MCF 10A (cell line): Measurements from ENCODE around the gene GCLM. TPM values are rescaled to one million over a fixed set of nuclear protein-coding genes. Genes with fewer than 3 reads are reported as not detected.

Experiments used
- BruUV-seq: library from RNA; stranded (reverse); fragments of 400-500 nt; replicated peaks from 2 replicates; lab custom pipeline; 2021; lab: Mats Ljungman, UMichigan
- CTCF ChIA-PET: fragments of 300-600 bp; sonication (Branson Sonifier 250); formaldehyde crosslinking; extraction: SDS; loops from one replicate; lab custom pipeline; 2021; ENCODE audit warnings: antibody characterized with exemption, inconsistent platforms; lab: Yijun Ruan, JAX
- POLR2A ChIA-PET: fragments of 300-600, 350-650 bp; sonication (Branson Sonifier 250); formaldehyde crosslinking; extraction: SDS; loops from one replicate; lab custom pipeline; 2020; ENCODE audit warnings: antibody characterized with exemption, inconsistent platforms; lab: Yijun Ruan, JAX
- DNase-seq: peaks from one replicate; pipeline ENCODE4 v3.0.0-alpha.2; 2018; ENCODE audit not compliant: unreplicated experiment
- H3K27ac Mint-ChIP-seq: one replicate; pipeline ENCODE4 v1.8.0; 2022; ENCODE audit warnings: mild to moderate bottlenecking, low read depth, mixed read lengths; ENCODE audit not compliant: unreplicated experiment
- H3K27me3 Mint-ChIP-seq: one replicate; pipeline ENCODE4 v1.8.0; 2022; ENCODE audit warnings: mixed read lengths; ENCODE audit not compliant: insufficient read depth, unreplicated experiment
- H3K36me3 Mint-ChIP-seq: one replicate; pipeline ENCODE4 v1.8.0; 2022; ENCODE audit warnings: mild to moderate bottlenecking, moderate library complexity, mixed read lengths; ENCODE audit not compliant: insufficient read depth, unreplicated experiment
- H3K4me1 Mint-ChIP-seq: one replicate; pipeline ENCODE4 v1.8.0; 2022; ENCODE audit warnings: mixed read lengths; ENCODE audit not compliant: insufficient read depth, unreplicated experiment
- H3K4me3 Mint-ChIP-seq: one replicate; pipeline ENCODE4 v1.8.0; 2022; ENCODE audit warnings: mild to moderate bottlenecking, moderate library complexity, mixed read lengths; ENCODE audit not compliant: unreplicated experiment
- H3K9me3 Mint-ChIP-seq: one replicate; pipeline ENCODE4 v1.8.0; 2022; ENCODE audit warnings: mixed read lengths; ENCODE audit not compliant: unreplicated experiment
- intact Hi-C: fragments of 100-400 bp; cut with micrococcal nuclease; formaldehyde crosslinking; loops from 2 replicates; pipeline ENCODE4 v1.14.1; 2022
- total RNA-seq: library from RNA; stranded (reverse); gene quantifications from 2 replicates; pipeline ENCODE4 v1.2.3, GENCODE V29; 2022
- TF ChIP-seq, protein P1 (sequence below): fragments of 200-600 bp; IDR thresholded peaks from one replicate; pipeline ENCODE4 v1.8.0; 2022; ENCODE audit warnings: antibody characterized with exemption, mild to moderate bottlenecking; ENCODE audit not compliant: unreplicated experiment

The GCLM gene
- total RNA-seq, 1 experiment from 2014 or later, result 21.3 TPM

DNA sequence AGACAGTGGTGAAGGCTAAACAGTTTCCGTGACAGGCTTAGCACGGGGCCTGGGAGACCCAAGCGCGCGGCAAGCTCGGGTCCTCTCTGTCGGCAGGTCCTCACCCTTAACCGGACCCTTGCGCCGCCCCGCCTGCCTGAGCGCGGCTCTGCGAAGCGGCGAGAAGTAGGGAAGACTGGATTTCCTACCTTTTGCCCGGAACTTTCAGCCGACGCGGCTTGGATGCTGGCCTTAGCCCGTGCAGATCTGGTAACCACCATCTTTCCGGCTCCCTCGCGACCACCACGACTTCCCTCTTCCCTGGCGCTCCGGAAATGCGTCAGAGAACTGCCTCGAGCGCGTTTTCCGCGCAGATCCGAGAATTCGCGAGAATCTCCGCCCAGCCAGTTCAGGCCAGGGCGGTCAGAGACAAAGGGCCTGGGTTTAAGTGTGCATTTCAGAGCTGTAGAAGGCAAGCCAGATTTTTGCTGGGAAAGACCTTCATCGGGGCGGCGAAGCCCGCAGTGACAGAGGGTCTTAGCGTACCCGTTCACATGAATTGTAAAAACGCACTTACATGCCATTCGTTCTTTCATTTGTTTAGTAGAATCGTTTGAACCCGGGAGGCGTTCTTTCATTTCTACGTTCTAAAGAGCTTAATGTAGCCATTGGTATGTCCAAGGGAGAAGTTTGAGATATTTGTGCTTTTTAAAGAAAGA lies 30.2 kb downstream of the GCLM start, which contains the start of gene DNTTIP2:
Gene DNTTIP2 (minus strand): TSS at position 318 of the 698 bp plus-strand sequence. CDS start 58 bp downstream, at position 260.
- CTCF ChIA-PET, result interaction anchor here (0.6 to 1.1 kb wide), 6 partner anchors 8 to 1031 kb away, joined by 3 read pairs; partner anchors contain the start of gene GCLM
- H3K4me1 Mint-ChIP-seq, result peaks cover 27% of the 10 kb centered on the region
- intact Hi-C loops, result no loop called here
- BruUV-seq, result no TSS peak
- TF ChIP-seq, protein P1, sequence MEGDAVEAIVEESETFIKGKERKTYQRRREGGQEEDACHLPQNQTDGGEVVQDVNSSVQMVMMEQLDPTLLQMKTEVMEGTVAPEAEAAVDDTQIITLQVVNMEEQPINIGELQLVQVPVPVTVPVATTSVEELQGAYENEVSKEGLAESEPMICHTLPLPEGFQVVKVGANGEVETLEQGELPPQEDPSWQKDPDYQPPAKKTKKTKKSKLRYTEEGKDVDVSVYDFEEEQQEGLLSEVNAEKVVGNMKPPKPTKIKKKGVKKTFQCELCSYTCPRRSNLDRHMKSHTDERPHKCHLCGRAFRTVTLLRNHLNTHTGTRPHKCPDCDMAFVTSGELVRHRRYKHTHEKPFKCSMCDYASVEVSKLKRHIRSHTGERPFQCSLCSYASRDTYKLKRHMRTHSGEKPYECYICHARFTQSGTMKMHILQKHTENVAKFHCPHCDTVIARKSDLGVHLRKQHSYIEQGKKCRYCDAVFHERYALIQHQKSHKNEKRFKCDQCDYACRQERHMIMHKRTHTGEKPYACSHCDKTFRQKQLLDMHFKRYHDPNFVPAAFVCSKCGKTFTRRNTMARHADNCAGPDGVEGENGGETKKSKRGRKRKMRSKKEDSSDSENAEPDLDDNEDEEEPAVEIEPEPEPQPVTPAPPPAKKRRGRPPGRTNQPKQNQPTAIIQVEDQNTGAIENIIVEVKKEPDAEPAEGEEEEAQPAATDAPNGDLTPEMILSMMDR, result no peak
- peak within 1 kb of the TSS; percentile 99 for H3K27ac Mint-ChIP-seq
- POLR2A ChIA-PET, result interaction anchor here (0.5 to 3.4 kb wide), 56 partner anchors 9 to 1357 kb away, joined by 3 to 30 read pairs (median 4); partner anchors contain the start of genes BCAR3, FNBP1L, GCLM and MTF2
- peak within 1 kb of the TSS; percentile 96 for H3K4me3 Mint-ChIP-seq
- peaks cover 54% of the 10 kb centered on the region for H3K36me3 Mint-ChIP-seq
- no peaks in the 10 kb centered on the region for H3K9me3 Mint-ChIP-seq
- DNase-seq, result peak; percentile 91
- no peaks in the 10 kb centered on the region for H3K27me3 Mint-ChIP-seq

DNA sequence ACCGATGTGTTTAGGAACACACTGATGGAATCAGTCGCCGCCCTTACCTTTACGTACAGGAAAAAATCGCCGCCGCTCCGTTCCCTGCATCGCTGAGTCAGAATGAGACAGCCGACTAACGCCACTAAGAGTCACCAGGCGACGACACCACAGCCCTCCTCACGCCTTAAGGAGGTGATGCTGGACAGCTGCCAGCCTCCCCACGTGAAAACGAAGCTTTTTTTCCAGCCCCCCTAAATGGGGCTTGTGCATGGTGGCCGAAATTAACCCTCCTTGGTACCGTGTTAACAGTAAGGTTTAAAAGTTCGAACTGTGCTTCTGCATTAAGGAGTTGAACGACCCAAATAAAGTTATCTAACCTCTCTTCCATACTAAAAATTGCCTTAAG lies 30.7 kb downstream of the GCLM start:
- CTCF ChIA-PET, result interaction anchor here (0.6 kb wide), 1 partner anchor 451 kb away, joined by 3 read pairs; no protein-coding TSS in a partner anchor
- peaks cover 60% of the 10 kb centered on the region for H3K36me3 Mint-ChIP-seq

DNA sequence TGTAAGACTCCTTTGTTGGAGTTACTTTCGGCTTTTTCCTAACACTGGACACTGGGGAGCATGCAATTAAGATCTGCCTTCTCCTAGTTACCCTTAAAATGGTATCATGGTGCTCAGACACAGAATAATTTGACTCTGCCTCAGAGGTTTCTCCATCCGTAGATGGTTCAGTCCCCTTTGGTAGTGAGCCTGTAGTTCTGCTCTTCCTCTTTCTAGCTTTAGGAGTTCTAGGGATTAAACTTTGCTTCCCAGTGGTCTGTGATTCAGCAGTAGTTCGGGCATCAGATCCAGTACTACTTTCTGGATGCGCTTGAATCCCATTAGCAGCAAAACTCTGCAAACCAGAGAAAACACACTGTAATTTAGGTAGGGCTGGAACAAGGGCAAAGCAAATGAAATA lies 31.7 kb downstream of the GCLM start:
- POLR2A ChIA-PET, result interaction anchor here (0.6 to 3.4 kb wide), 9 partner anchors 11 to 419 kb away, joined by 3 to 30 read pairs (median 3); partner anchors contain the start of gene GCLM
- CTCF ChIA-PET, result interaction anchor here (0.6 kb wide), 1 partner anchor 547 kb away, joined by 3 read pairs; no protein-coding TSS in a partner anchor
- Mint-ChIP-seq H3K4me1 (peaks cover 27% of the 10 kb centered on the region), H3K36me3 (peaks cover 64% of the 10 kb centered on the region), H3K9me3 (no peaks in the 10 kb centered on the region), H3K4me3 (peak overlapping the region; percentile 96), H3K27ac (peak overlapping the region; percentile 99), H3K27me3 (no peaks in the 10 kb centered on the region)
- BruUV-seq, result no TSS peak
- TF ChIP-seq, protein P1, result no peak
- DNase-seq, result no peak
- intact Hi-C loops, result no loop called here

More for the DNA sequence above, 30.7 kb downstream of the GCLM start:
- intact Hi-C loops, result no loop called here
- TF ChIP-seq, protein P1, result no peak
- DNase-seq, result peak; percentile 48
- POLR2A ChIA-PET, result interaction anchor here (0.6 to 3.4 kb wide), 33 partner anchors 10 to 800 kb away, joined by 3 to 30 read pairs (median 5); partner anchors contain the start of genes BCAR3, FNBP1L, GCLM and MTF2
- Mint-ChIP-seq H3K27ac (peak overlapping the region; percentile 99), H3K27me3 (no peaks in the 10 kb centered on the region), H3K4me1 (peaks cover 27% of the 10 kb centered on the region), H3K9me3 (no peaks in the 10 kb centered on the region), H3K4me3 (peak overlapping the region; percentile 96)
- TSS peak; percentile 52 for BruUV-seq

DNA sequence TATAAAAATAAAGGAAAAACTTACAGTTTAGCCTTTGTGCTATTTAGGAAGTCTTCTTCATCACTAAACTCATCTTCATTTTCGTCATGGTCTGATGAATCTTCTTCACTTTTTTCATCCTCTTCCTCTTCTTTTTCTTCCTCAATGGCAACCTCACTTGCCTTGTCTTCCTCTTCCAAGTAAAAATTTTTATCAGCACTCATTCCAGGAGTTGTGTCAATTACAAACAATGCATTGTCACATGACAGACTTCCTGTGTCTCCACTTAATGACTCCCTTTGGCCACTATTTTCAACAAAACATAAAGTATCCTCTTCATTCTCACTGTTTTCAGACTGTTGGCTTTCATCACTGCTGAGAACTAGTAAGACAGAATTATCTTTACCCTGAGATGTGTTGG lies 33.0 kb downstream of the GCLM start:
- Mint-ChIP-seq H3K9me3 (no peaks in the 10 kb centered on the region), H3K27me3 (no peaks in the 10 kb centered on the region), H3K4me3 (peak overlapping the region; percentile 96), H3K27ac (peak overlapping the region; percentile 99), H3K36me3 (peaks cover 77% of the 10 kb centered on the region), H3K4me1 (peaks cover 27% of the 10 kb centered on the region)
- CTCF ChIA-PET, result no interaction called here
- DNase-seq, result no peak
- intact Hi-C loops, result no loop called here
- no TSS peak for BruUV-seq
- TF ChIP-seq, protein P1, result no peak
- POLR2A ChIA-PET, result no interaction called here
